ENCODE measurements around the gene GSAP.
"Not testable (repeated sequence)": the region's sequence is repeated elsewhere in the genome, so short reads cannot be mapped to it uniquely, and the experiment has no call there.

Gene GSAP, protein sequence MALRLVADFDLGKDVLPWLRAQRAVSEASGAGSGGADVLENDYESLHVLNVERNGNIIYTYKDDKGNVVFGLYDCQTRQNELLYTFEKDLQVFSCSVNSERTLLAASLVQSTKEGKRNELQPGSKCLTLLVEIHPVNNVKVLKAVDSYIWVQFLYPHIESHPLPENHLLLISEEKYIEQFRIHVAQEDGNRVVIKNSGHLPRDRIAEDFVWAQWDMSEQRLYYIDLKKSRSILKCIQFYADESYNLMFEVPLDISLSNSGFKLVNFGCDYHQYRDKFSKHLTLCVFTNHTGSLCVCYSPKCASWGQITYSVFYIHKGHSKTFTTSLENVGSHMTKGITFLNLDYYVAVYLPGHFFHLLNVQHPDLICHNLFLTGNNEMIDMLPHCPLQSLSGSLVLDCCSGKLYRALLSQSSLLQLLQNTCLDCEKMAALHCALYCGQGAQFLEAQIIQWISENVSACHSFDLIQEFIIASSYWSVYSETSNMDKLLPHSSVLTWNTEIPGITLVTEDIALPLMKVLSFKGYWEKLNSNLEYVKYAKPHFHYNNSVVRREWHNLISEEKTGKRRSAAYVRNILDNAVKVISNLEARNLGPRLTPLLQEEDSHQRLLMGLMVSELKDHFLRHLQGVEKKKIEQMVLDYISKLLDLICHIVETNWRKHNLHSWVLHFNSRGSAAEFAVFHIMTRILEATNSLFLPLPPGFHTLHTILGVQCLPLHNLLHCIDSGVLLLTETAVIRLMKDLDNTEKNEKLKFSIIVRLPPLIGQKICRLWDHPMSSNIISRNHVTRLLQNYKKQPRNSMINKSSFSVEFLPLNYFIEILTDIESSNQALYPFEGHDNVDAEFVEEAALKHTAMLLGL

DNA sequence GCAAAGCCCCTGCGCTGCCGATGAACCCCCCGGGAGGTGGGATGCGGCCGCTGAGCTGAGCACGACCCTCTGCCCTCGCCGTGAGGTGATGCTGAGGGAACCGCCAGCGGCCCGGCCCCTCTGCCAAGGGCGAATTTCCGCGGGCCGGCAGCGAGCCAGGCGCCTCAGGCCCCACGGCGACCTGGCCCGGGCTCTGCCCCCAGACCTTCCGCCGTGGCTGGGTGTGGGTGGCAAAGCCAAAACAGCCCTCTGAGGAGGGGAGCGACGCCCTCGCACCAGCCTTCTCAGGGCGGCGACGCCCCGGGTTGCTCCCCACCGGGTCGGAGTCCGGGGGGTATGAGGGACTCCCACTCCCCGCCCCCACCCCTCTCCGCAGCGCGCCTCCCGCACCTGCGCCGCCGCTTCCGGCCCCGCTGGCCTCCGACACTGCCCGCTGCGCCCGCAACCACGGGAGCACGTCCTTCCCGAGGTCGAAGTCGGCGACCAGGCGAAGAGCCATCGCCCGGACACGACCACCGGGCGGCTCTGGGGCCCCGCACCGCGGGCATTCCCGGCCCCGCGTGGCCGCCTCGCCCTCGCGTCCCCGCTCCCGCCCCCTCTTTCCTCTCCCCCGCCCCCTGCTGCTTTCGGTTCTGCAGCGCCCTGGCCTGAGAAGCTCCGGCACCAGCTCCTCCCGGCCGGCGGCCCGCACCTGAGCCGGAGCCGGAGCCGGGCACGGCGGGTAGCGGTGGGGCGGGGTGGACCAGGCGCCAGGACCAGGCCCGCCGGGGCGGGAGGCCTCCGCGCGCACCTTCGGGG is at the start of gene GSAP:
Gene GSAP (minus strand): TSS at position 527 of the 798 bp plus-strand sequence. CDS start 28 bp downstream, at position 499.
- TF ChIP-seq, protein P1, sequence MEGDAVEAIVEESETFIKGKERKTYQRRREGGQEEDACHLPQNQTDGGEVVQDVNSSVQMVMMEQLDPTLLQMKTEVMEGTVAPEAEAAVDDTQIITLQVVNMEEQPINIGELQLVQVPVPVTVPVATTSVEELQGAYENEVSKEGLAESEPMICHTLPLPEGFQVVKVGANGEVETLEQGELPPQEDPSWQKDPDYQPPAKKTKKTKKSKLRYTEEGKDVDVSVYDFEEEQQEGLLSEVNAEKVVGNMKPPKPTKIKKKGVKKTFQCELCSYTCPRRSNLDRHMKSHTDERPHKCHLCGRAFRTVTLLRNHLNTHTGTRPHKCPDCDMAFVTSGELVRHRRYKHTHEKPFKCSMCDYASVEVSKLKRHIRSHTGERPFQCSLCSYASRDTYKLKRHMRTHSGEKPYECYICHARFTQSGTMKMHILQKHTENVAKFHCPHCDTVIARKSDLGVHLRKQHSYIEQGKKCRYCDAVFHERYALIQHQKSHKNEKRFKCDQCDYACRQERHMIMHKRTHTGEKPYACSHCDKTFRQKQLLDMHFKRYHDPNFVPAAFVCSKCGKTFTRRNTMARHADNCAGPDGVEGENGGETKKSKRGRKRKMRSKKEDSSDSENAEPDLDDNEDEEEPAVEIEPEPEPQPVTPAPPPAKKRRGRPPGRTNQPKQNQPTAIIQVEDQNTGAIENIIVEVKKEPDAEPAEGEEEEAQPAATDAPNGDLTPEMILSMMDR (IDR thresholded peaks at IDR 0.05; ENCODE audit: low read depth, low read length) = no peak
- peak within 1 kb of the TSS; percentile 47 for H3K4me3 ChIP-seq (ENCODE audit: low read depth, low read length)
- no peak for DNase-seq (ENCODE audit: low read depth, low spot score)
- in situ Hi-C loops (cut with HindIII; ENCODE audit: low sequenced_read_pairs) = no loop called here

DNA sequence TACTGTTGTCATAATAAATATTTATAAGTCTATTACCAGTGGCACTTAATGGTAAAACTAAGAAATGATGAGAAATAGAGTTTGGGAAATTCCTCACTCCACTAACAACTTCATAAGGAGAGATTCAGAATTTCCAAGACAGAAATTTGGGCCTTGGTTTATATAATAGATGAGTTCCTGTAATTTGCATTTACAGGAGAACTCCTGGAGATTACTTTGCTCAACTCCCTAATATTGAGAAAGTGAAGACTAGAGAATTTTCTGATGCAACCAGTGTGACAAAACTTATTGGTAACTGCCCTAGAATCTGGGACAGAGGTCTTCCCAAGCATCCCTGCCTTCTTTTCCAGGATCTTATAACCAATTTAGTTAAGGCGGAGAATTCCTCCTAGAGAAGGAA is 49.1 kb upstream of the GSAP start:
- TF ChIP-seq, protein P1 (IDR thresholded peaks at IDR 0.05; ENCODE audit: low read depth, low read length) = no peak
- DNase-seq (ENCODE audit: low read depth, low spot score) = no peak
- in situ Hi-C loops (cut with HindIII; ENCODE audit: low sequenced_read_pairs) = no loop called here
- H3K4me3 ChIP-seq (ENCODE audit: low read depth, low read length) = no peak overlapping the region

DNA sequence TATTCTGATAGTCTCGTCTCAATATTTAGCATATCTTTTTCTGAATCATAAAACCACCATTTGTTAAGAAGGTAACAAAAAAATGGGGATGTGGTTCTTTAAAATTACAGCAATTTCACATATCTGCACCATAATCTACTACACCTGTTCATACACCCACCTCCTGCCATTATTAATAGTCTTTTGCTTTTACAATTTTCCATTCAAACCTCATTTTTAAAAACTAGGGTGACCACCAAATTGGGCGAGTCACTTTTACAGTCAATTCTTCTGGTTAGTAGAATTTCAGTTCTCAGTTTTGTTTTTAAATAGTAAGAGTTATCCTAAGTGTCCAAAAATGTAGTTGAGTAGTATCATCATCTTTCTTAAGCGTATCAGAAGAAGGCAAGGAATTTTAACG is 48.4 kb upstream of the GSAP start:
- DNase-seq (ENCODE audit: low read depth, low spot score) = no peak
- TF ChIP-seq, protein P1 (IDR thresholded peaks at IDR 0.05; ENCODE audit: low read depth, low read length) = no peak
- in situ Hi-C loops (cut with HindIII; ENCODE audit: low sequenced_read_pairs) = no loop called here
- no peak overlapping the region for H3K4me3 ChIP-seq (ENCODE audit: low read depth, low read length)

DNA sequence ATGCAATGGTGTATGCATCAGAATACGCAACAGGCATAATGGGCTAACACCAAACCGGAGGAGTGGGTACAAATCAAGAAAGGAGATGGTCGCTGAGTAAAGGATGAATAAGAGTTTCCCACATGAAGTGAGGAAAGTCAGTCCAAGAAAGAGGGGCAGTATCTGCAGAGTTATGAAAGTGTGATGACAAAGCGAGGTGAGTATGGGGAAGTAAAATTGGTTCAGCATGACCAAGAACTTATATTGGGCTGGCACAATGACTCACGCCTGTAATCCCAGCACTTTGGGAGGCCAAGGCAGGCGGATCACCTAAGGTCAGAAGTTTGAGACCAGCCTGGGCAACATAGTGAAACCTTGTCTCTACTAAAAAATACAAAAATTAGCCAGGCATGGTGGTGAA is 47.5 kb upstream of the GSAP start:
- in situ Hi-C loops (cut with HindIII; ENCODE audit: low sequenced_read_pairs); H3K4me3 ChIP-seq (ENCODE audit: low read depth, low read length): not testable (repeated sequence)
- peak; percentile 19 for DNase-seq (ENCODE audit: low read depth, low spot score)

DNA sequence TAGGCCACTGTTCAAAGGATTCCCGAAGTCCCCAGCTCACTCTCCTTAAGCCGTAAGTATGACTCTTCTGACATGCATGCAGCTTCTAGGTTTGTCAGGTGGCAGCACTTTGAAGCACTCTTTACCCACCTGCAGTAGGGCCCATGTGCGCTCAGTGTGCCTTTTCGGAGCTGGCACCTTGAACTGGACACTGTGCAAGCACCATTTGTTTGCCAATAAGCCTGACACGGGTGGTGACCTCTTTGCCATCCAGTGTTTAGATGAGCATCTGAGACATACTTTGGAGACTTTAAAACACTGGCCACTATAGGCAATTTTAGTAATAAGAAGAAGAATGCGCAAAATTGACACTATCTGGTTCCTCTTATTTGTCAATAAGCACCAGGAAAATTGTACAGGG is 45.7 kb upstream of the GSAP start:
- H3K4me3 ChIP-seq (ENCODE audit: low read depth, low read length) = no peak overlapping the region
- no peak for DNase-seq (ENCODE audit: low read depth, low spot score)
- TF ChIP-seq, protein P1 (IDR thresholded peaks at IDR 0.05; ENCODE audit: low read depth, low read length) = no peak
- in situ Hi-C loops (cut with HindIII; ENCODE audit: low sequenced_read_pairs) = no loop called here

DNA sequence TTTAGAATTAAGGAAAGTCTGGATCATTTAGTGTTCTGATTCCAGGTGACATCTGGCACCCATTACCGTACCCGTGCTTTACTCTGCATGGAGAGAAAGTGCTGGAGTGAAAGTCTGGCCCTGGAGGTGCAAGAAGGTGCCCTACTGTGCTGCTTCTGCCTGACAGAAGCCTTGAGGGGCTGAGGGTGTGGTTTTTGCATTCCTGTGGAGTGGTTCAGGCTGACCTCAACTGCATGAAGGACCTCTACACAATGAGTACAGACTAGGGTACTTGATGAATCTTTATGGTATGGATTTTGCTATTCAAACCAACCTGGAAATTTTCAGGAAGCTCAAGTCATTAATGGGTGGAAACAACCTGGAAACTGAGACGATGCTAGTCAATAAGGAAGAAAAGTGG is 45.1 kb upstream of the GSAP start:
- in situ Hi-C loops (cut with HindIII; ENCODE audit: low sequenced_read_pairs) = no loop called here
- DNase-seq (ENCODE audit: low read depth, low spot score) = no peak
- TF ChIP-seq, protein P1 (IDR thresholded peaks at IDR 0.05; ENCODE audit: low read depth, low read length) = no peak
- no peak overlapping the region for H3K4me3 ChIP-seq (ENCODE audit: low read depth, low read length)

Data from astrocyte of the spinal cord (primary cell).